Measurements from ENCODE around the gene SEC22B. TPM values are rescaled to one million over a fixed set of nuclear protein-coding genes. Genes with fewer than 3 reads are reported as not detected.
"Not testable (repeated sequence)": the region's sequence is repeated elsewhere in the genome, so short reads cannot be mapped to it uniquely, and the experiment has no call there.

SEC22B gene
- total RNA-seq, 1 donor from 2014 or later = 30.2 TPM

DNA sequence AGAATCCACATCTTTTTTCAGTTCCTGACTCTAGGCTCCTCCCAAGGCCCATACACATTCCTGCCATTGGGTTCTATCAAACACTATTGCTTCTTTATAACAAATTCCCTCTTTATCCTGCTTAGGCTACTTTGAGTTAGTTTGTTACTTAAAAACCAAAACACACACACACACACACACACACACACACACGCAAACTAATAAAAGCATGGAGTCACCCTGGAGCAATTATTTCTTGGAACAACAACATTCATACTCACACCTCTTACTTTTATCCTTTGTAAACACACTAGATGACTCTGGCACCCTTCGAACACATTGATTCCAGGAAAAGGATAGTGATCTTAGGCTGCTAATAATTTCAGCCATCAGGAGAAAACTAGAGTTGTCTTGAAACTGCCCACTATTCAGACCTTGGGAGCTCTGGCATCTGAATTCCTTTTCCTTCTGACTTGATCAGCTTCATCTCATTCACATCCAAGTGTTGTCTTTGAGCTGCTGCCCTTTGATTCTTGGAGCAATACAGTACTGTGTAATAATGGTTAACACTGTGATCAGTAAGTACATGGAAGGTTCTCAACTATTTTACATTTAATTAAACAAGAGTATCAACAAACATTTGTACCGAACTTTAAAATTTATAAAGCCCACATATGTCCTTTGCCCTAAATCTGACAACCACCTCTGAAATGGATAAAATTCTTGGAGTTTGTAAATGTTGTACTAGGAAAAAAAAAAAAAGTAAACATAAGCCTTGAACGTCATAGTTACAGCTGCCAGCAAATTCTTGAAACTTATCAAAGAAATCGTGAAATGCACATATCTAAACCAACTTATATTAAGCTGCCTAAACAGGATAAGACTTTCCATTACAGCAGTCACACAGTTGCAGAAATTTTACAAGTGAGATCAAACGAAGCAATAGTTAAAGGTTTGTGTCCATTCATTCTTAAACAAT lies 2.8 kb upstream of the SEC22B start:
- Histone ChIP-seq H3K27me3 (no peaks in the 10 kb centered on the region), H3K27ac (peak overlapping the region; percentile 71), H3K4me3 (no peak overlapping the region), H3K4me1 (peaks cover 6% of the 10 kb centered on the region), H3K36me3 (no peaks in the 10 kb centered on the region), H3K9me3 (no peaks in the 10 kb centered on the region)
- TF ChIP-seq, protein P1, sequence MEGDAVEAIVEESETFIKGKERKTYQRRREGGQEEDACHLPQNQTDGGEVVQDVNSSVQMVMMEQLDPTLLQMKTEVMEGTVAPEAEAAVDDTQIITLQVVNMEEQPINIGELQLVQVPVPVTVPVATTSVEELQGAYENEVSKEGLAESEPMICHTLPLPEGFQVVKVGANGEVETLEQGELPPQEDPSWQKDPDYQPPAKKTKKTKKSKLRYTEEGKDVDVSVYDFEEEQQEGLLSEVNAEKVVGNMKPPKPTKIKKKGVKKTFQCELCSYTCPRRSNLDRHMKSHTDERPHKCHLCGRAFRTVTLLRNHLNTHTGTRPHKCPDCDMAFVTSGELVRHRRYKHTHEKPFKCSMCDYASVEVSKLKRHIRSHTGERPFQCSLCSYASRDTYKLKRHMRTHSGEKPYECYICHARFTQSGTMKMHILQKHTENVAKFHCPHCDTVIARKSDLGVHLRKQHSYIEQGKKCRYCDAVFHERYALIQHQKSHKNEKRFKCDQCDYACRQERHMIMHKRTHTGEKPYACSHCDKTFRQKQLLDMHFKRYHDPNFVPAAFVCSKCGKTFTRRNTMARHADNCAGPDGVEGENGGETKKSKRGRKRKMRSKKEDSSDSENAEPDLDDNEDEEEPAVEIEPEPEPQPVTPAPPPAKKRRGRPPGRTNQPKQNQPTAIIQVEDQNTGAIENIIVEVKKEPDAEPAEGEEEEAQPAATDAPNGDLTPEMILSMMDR (IDR thresholded peaks at IDR 0.05) = no peak
- ATAC-seq = no peak
- intact Hi-C loops (cut with DNase I) = no loop called here
- no peak for DNase-seq

DNA sequence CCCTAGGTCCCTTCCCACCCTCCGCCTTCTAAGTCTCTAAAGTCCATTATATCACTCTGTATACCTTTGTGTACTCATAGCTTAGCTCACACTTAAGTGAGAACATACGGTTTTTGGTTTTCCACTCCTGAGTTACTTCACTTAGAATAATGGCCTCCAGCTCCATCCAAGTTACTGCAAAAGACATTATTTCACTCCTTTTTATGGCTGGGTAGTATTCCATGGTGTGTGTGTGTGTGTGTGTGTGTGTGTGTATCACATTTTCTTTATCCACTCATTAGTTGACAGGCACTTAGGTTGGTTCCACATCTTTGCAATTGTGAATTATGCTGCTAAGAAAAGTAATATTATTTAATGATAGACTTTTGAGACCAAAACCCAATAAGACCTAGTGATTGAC lies 1.7 kb upstream of the SEC22B start:
- H3K4me1 ChIP-seq; DNase-seq; H3K36me3 ChIP-seq; H3K27ac ChIP-seq; ATAC-seq; H3K27me3 ChIP-seq; H3K9me3 ChIP-seq; intact Hi-C loops (cut with DNase I); H3K4me3 ChIP-seq: not testable (repeated sequence)

DNA sequence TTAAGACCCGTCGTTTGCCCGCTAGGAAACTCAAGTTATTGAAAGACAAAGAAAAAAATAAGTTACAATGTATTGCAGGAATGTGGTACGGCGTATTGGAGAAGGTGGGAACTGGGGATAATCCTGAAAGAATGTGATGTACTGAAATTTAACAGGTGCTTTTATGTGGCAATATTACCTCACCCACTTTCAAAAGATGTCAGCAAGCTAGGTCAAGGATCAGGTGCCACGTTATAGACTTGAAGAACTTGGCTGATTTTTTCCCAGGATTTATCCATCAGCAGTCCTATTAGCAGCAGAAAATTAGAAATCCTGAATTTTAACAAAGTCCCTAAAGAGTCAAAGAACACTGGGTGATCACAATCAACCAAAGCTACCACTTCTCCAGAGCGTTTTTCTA lies 632 bp downstream of the SEC22B start:
- DNase-seq; ATAC-seq; H3K36me3 ChIP-seq; H3K27me3 ChIP-seq; H3K9me3 ChIP-seq; H3K4me1 ChIP-seq; intact Hi-C loops (cut with DNase I): not testable (repeated sequence)
- Histone ChIP-seq H3K27ac (peak overlapping the region; percentile 91), H3K4me3 (peak overlapping the region; percentile 91)

DNA sequence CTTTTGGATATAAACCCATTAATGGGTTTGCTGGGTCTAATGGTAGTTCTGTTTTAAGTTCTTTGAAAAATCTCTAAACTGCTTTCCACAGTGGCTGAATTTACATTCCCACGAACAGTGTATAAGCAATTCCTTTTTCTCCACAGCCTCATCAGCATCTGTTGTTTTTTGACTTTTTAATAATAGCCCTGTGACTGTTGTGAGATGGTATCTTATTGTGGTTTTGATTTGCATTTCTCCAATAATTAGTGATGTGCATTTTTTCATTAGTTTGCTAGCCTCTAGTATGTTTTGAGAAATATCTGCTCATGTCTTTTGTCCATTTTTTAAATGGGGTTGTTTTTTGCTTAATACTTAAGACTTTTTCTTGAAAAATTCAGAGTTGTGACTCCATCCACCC lies 11.6 kb downstream of the SEC22B start:
- DNase-seq; H3K4me3 ChIP-seq; H3K27me3 ChIP-seq; intact Hi-C loops (cut with DNase I); ATAC-seq; H3K9me3 ChIP-seq; H3K4me1 ChIP-seq; H3K27ac ChIP-seq: not testable (repeated sequence)
- H3K36me3 ChIP-seq = peaks cover 17% of the 10 kb centered on the region

DNA sequence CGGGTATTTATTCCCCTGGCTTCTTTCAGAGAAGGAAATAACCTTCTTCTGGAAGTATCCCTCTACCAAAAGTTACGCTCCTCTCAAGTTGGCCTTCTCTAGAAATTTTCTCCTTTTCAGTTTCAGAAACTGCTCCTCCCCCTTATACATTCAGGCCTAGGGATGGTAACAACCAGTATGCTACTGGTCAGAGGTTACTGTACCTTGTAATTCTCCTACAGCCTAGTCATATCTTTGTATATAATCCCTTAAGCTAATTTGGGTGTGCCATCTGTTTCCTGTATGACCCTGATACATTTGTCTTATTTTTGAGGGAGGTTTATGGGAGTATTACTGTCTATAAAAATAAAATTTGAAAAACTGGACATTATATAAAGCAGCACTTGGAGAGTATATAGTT lies 14.3 kb downstream of the SEC22B start:
- peaks cover 10% of the 10 kb centered on the region for H3K36me3 ChIP-seq
- H3K4me3 ChIP-seq; H3K27ac ChIP-seq; intact Hi-C loops (cut with DNase I); H3K27me3 ChIP-seq; H3K4me1 ChIP-seq; ATAC-seq; H3K9me3 ChIP-seq; DNase-seq: not testable (repeated sequence)

DNA sequence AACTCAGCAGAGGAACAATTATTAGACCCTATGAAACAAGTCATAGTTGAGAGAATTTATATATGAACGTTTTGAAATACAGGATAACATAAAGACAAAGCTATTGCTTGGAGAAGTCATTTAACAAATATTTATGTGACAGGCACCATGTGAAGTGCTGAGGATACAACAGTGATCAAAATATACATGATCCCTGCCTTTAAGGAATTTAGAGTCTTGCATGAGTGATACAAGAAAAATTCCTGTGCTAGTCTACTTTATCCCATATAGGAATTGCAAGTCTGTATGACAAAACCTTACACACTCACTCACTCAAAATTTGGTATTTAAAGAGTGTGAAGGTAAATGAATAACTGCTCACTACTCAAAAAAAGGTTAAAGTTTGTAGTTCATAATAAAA lies 17.8 kb downstream of the SEC22B start:
- ATAC-seq; H3K27ac ChIP-seq; H3K27me3 ChIP-seq; H3K4me1 ChIP-seq; intact Hi-C loops (cut with DNase I); DNase-seq; H3K4me3 ChIP-seq; H3K36me3 ChIP-seq; H3K9me3 ChIP-seq: not testable (repeated sequence)

DNA sequence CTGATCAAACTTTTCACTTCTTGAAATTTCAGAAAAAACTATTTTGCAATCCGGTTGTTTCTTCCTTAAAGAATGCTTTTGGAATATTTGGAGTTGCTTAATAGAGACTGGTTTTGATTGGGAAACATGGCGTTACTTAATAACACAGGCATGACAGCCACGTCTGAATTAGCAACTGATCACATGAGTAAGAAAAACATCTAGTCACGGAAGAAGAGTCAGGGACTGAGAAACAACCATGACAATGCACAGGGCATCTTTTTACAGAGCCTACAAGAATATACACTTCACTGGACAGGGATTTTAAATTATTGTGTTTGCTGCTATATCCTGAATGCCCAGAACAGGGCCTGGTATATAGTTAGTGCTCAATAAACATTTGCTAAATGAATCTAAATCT lies 18.2 kb downstream of the SEC22B start:
- H3K36me3 ChIP-seq; H3K9me3 ChIP-seq; H3K27ac ChIP-seq; H3K4me1 ChIP-seq; H3K27me3 ChIP-seq; intact Hi-C loops (cut with DNase I); H3K4me3 ChIP-seq; DNase-seq: not testable (repeated sequence)
- ATAC-seq = peak; percentile 87

DNA sequence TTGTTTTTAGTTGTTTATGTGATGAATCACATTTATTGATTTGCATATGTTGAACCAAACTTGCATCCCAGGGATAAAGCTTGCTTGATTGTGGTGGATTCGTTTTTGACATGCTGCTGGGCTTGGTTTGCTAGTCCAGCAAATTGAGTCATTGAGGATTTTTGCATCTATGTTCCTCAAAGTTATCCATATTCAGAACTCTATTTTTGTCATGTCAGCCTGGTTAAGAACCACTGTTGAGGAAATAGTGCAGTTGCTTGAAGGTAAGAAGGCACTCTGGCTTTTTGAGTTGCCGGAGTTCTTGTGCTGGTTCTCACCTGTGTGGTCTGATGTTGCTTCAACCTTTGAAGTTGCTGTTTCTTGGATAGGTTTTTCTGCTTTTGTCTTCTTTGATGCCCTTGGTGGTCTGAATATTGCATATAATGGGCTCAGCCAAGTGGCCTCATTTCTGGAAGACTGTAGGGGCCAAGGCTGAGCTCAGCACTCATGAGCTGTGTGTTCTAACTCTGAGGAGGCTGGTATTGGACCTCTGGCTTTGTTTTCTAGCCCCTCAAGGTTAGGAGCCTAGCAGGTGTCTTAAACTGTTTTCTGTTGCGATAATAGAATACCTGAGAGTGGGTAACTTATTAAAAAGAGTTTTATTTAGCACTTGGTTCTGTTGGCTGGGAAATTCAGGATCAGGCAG lies 26.0 kb downstream of the SEC22B start:
- H3K9me3 ChIP-seq; intact Hi-C loops (cut with DNase I); ATAC-seq; DNase-seq; H3K27ac ChIP-seq; H3K4me3 ChIP-seq; H3K4me1 ChIP-seq; H3K27me3 ChIP-seq; H3K36me3 ChIP-seq: not testable (repeated sequence)

DNA sequence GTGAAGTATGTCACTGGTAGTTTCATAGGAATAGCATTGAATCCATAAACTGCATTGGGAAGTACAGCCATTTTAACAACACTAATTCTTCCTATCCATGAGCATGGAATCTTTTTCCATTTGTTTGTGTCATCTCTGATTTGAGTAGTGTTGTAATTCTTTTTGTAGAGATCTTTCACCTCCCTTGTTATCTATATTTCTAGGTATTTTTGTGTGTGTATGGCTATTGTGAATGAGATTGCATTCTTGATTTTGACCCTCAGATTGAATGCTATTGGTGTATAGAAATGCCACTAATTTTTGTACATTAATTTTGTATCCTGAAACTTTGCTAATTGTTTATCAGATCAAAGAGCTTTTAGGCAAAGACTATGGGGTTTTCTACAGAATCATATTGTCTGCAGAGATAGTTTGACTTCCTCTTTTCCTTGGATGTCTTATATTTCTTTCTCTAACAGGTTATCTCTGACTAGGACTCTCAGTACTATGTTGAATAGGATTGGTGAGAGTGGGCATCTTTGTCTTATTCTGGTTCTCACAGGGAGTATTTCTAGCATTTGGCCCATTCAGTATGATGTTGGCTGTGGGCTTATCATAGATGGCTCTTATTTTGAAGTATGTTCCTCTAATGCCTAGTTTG lies 26.8 kb downstream of the SEC22B start:
- ATAC-seq; H3K4me3 ChIP-seq; H3K9me3 ChIP-seq; intact Hi-C loops (cut with DNase I); H3K27ac ChIP-seq; DNase-seq; H3K36me3 ChIP-seq; H3K27me3 ChIP-seq; H3K4me1 ChIP-seq: not testable (repeated sequence)

Measured in upper lobe of right lung (tissue), 1 donor.